ENCODE measurements around the gene CIB4.

The CIB4 gene

DNA sequence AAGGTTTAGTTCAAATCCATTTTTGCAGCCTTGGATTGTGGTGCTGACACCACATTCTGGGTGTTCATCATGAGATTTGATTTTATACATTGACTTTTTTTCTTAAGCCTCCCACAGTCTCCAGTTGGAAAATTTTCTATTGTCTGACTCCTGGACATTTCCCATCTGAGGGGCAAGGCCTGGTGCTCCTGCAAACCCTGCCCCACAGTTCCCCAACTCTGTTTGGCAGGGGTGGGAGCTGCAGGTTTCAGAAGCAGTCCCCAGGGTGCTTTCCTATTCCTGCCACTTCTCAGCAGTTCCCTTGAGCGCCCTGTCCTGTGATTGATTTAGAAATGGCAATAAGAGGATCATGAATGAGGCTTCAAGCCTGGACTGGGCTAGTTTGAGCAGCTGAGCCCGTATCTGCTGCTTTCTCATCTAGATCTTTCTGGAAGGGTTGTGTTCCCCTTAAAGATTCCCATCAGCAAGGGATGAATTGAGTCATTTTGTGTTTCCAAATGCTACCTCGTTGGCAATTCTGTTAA lies 77.0 kb downstream of the CIB4 start:
- no peak for DNase-seq

DNA sequence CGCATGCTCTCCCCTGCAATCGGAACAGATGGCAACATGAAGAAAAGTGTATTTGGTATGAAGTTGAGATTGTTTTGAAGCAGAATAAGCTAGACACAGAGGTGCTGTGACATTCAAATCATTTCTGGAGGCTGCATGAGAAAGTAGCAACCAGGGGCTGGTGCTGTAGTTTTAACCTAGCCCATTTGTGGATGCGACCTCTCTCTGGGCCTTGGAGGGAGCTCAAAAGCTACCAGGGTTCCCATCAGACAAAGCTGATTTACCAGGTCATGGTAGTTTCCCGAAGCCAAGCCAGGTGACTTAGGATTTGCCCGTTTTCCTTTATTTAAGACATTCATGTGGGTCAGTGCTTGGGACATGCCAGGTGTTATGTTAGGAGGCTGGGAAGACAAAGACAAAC lies 77.5 kb downstream of the CIB4 start:
- DNase-seq: no peak

DNA sequence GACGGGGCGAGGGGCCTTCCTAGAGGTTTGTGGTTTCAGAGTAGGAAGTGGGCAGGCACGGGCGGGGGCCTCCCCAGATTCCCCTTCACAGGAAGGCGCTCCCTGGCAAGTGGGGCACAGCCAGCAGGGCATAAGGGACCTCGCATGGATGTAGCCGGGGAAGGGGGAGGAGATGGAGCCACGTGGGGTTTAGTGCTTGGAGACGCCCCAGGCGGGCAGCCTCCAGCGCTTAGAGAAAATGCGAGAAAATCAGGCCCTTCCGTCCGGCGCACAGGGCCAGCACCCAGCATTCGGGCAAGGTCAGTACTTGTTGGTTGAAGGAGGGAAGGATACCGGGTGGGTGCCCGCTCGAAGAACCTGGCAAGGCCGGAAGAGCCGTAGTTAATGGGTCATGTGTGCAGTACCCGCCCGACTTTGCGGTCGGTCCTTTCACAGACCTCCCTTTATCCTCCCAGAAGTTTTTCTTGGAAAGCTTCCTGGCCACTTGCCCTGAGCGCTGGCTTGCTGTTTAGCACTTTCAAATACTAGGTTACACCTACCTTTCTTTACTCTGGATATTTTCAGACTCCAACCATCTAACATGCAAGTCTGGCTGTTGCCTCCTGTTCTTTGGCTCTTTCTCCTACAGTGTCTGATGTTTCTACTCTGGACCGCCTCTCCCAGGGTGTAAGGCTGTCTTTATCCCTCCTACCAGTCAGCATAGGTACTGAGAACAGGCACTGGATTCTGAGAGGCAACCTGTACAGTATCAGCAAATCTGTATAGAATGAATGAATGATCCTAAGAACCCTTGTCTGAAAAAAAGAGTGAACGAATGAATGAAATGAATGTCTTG lies 78.1 kb downstream of the CIB4 start:
- DNase-seq: no peak

DNA sequence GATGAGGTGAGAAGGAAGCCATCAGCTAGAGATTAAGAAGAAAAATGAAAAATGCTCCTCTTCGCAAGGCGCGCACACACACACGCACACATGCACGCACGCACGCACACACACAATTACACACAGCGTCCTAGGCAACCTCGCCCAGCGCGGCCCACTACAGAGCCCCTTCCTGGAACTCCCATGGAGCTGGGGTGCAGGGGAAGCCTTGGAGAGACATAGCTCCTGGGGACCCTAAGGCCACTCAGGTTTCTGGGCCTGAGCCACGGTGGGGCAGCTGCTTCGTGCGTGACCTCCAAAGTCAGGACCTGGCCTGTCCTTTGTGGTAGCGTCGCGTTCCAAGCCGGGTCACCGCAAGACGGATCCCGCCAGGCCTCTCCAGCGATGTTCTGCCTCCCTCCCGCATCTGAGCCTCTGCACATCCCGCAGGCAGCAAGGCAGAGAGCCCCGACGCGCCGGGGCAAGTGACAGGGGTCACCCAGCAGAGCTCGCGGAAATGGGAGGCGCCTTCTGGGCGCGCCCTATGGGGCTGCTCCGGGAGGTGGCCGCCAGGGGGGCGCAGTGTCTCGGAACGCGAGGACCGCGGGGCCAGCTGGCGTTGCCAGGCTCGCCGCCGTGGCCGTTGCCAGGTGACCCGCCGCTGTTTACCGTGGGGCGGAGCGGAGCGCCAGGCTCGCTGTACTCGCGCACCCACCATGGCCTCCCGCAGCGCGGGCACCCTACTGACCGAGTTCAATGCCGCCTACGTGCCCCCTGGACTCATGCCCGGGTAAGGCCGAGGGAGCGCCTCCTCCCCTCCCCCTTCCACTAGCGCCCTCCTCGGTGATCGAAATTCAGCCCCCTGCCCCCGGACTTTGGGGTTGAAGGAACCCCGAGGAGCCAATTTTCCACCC lies 79.0 kb downstream of the CIB4 start:
- DNase-seq: no peak

DNA sequence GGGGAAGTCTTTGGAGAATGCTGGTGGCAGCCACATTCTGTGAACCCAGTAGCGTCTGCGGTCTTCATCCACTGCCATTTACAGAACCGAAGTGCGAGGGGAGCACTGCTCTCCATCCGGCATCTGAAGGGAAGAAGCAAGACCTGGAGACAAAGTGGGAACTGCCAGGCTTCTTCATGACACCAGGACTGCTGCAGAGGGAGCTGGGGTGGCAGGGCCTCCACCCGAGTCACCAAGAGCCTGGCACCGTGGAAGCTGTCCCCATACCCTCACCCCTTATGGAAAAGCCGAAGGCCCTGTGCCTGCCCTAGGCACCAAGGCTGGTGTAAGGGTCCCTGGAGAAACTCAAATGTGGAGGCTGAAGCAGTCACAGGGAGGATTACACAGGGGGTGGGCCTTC lies 79.8 kb downstream of the CIB4 start:
- no peak for DNase-seq

DNA sequence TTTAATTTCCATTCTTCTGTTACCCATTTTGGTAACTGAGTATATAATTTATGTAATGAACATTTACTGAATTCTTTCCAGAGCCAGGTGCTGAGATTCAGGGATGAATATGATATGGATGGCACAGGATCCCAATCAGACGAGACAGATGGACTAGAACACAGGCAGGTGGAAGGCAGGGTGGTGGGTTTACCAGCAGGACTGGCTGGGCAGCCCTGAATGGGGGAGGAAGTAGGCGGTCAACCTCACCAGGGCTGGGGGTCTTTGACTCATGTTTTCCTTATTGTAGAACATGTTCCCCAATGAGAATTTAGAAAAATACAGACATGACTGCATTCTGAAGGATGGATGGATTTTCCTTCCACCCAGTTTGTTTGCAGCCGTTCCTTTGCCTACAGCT lies 80.3 kb downstream of the CIB4 start:
- DNase-seq: no peak

DNA sequence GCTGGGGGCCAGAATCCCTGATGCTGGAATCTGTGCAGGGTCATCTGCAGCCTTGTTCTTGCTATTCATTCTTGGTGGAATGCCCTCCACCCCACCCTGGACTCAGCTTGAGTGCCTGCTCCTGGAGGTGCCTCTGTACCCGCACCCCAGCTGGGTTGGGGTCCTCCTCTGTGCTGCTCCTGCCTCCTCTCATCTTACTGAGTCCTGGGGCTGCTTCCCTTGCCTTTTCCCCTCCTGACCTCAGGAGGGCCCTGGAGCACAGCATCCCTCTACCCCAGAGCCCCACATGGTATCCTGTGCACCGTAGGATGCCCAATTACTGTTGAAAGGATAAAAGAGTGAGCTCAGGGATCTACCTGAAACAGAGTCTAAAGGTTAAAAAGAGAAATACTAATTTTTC lies 81.6 kb downstream of the CIB4 start:
- no peak for DNase-seq

DNA sequence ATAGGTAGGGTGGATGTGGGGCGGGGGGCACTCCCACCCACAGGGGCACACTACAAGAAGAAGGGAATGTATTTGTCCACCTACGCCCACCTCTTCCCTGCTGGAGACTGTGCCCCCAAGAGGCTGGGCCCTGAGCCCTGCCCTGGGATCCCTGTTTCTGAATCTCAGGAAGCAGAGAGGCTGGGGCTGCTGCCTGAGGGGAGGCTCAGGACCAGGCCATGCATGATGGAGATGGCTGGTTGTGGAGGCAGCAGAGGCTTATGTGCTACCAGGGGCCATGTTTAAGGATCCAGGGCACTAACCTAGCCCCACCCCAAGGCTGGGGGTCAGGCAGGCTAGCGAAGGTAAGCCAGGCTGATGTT lies 82.1 kb downstream of the CIB4 start:
- no peak for DNase-seq

DNA sequence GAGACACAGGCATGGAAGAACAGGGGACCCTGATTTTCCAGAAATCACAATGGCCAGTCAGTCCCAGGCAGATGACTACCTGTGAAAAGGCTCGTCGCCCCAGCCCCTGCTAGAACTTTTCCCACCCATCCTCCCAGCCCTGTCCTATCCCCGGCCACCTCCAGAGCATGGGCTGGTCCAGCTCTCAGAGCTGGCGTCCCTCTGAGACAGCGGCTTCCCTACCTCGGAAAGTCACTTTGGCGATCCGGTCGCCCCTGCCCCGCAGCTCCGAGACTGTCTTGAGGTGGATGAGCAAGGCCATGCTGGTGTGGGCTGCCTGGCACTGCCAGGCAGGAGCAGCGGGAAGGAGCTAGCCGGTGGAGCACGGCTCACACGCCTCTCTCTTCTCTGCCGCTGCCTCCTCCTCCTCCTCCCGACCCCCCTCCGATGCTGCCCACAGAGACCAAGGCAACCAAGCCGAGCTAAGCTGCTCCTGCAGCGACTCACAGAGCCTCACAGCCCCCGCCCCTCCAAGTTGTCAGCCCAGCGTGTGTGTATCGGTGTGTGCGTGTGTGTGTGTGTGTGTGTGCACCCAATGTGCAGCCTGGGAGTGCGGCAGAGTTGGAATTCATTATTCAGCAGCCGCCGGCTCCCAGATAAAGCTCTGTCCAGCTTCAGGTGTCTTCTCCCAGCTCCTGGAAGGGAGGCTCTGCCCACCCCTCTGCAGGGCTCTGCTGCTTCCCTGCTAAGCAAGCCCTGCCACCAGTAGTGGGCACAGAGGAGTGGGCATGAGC lies 82.7 kb downstream of the CIB4 start:
- DNase-seq: no peak

DNA sequence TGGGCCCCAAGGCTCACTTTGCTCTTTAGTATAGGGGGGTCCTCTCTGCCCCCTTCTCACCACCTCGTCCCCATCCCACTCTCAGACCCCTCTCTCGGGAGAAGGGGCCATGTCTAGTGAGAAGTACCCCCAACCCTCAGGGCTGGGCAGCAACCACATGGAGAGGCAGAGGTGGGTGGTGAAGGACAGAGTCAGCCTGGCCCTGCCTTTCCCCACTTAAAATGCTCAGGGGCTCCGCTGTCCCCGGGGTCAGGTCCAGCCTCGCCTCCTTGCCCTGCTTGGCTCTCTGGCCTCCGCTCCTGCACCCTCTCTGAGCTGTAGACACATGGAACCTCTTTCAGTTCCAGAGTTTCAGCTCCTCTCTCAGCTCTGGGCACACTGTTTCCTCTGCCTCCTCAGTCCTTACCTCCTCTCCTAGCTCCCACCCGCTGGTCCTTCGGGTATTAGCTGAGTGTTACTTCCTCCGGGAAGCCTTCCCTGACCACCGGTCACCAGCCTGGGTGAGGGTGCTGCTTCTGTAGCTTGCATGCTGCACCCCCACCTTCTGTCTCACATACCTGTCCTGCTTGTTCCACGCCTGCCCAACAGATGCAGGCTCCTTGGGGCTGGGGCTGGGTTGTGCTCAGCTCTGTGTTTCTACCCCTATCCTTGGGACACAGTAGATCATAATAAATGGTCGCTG lies 83.8 kb downstream of the CIB4 start:
- DNase-seq: no peak

DNA sequence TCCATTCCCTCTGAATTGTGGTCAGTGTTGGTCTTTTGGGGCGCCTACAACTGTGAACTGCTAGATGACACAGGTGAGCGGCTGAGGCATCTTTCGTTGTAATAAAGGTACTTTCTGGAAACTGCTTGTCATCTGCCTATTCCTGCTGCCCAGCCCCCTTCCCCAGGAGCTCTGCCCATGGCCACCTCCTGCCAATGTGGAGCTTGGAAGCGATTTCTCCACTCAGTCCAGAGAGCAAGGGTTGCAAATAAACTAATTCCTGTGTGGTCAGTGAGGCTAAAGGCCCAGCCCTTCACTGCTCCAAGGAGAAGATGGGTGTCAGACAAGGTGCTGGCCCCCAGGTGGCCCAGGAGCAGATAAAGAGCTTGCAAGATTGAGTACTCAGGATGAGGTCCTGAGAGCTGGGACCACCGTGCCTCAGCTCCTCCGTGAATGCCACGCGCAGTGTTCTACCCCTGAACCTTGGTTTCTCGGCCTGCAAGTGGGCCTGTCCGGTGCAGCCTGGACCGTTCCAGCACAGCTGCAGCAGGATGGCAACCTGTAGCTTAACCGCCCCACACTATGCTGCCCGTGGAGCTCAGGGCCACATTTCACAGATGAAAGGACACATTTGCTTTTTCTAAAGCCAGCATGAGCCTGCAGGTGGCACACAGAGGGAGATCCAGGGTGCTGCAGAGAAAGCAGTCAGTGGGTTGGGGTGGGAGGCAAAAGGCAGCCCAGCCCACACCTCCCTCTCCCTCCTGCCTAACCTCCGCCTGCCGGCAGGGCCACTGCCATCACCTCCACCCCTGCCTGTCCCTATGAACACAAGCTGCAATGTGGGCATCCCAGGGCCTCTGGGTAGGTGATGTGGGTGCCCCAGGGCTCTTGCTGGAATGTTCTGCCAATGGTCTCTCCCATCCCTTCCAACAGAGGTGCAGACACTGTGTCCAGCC lies 84.6 kb downstream of the CIB4 start:
- no peak for DNase-seq

DNA sequence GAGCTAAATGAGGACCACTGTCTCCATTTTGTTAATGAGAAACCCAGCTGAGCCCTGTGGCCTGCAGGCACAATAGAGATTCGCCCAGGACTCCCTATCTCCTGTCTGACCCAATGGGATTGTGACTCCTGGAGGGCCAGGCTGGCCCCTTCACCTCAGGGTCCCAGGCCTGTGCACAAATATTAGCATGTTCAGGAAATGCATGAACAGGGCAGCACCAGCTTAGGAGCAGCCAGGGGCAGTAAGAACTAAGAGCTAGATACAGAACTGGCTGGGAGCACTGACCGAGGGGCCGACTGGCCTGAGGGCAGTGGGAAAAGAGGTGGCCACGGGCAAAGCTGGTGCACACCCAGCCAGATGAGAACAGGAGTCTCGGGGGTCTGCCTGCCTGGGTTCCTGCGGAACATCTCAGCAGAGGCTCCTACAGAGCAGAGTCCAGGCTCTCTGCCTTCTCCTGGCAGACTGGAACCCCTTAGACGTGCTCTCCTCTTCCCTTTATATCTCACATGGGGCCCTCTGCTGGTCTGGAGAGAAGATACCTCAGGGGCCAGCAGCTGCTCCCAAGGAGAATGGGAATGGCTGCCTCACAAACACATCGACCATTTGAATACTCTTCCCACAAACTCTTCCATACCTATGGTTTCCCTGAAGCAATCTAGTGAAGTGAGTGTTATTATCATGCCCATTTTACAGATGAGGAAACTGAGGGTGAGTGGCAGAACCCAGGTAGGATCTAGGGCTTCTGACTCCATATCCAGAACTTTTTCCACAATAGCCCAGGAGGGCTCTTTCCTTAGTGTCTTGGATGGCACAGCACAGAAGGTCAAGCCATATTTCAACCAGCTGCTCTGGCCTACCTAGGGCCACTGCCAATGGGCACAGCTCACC lies 85.7 kb downstream of the CIB4 start:
- no peak for DNase-seq

DNA sequence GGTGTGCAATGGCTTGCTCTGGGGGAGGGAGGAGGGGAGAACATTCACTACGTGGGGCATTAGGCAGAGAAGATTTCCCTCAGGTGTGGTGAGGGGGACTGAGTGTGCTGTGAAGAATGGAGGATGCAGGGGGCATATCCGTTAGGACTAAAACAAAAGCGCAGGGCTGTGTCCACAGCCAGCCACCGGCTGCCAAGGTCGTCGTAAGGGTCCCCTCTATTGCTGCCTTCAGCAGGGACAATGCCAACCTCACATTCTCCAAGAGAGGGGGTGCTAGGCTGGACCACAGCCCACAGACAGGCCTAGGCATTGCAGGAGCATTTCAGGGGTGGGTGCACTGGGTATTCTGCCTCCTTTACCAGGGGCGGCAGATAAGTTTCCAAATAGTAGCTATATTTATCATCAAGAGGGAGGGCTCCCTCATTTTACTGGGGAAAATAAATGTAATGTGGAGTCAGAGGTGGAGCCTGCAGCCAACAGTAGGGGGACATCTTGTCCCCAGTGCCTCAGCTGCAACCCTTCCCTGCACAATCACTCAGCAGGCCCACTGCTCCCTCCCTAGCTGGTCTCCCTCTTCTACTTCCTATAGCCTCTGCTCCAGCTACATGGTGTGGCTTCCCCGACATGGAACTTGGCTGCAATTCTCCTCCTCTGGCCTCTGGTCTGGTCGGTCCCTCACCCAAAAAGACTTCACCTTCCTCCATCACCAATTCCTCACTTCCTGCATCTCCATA lies 88.4 kb downstream of the CIB4 start:
- no peak for DNase-seq

DNA sequence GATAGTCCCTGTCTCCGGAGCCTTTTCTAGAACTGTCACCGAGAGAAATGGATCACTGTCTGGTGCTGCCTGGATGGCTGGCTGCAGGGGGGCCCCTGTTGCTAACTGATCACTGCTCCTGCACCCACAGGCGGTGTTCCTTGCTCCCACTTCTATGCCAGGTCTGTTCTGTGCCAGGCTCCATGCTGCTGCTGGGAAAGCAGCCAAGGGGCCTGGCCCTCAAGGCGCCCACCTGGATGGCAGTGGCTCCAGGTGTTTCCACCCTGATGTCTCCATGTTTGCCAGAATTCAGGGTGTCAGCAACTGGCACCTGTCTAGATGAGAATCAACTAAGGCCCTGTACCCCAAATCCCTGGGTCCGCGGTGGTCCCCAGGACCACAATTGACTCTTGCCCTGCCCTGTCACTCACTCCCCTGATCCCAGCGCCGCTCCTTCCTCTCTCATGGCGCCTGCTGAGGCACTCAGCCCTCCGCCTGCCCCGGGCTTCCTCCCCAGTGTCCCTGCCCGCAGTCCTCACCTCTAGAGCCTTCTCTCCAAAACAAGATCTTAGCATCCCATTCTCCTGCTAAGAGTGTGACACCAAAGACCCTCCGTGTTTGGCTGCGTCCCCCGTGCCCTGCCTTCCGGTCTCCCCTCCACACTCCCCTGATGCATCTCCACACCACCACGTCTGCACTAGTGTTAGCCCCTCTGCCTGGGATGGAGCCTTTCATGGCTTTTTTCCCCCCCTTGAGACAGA lies 90.7 kb downstream of the CIB4 start:
- no peak for DNase-seq

DNA sequence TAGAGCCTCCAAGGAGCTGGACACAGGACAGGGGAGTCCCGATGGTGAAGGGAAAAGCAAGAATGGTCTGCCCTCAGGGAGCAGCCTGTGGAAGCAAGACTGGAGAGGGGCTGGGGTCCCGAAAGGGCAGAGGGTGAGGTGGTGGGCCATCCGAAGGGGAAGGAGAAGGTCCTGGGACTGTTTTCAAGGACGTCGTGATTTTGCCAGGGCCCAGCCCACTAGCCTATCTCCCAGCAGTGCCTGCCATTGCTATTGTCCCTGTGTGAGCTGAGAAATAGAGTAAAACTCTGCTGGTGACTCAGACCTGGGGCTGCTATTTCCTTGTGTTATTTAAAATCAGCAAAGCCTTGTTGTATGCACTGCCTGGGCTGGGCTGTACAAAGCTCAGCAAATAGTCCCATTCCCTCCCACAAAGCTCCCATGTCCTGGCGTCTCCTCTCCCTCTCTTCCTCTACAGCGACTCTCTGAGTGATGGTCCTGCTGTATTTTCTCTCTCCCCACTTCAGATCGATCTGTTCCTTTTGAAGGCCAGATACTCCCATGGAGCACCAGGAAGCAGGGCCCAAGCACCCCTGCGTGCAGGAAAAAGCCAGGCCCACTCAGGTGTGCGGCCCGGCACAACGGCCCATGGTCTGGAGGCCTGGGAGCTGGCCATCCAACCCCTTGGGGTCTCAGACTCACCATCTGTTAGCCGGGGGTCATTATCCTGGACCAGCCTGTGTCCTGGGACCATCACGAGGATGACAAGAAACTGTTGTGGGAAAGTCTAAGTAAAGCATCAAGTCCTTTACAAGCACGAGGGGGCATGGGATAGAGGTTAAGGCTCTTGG lies 98.3 kb downstream of the CIB4 start:
- no peak for DNase-seq

DNA sequence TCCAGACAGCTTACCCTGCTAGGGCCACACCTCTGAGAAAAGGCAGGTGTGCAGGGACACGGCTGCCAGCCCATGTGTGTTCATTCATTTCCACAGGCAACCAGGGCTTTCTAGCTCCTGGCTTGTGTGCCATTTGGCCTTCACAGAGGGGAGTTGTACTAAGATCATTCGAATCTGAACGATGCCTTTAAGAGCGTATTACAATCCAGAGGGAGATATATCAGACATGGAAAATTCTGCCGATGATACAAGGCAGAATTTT lies 99.0 kb downstream of the CIB4 start:
- no peak for DNase-seq

DNA sequence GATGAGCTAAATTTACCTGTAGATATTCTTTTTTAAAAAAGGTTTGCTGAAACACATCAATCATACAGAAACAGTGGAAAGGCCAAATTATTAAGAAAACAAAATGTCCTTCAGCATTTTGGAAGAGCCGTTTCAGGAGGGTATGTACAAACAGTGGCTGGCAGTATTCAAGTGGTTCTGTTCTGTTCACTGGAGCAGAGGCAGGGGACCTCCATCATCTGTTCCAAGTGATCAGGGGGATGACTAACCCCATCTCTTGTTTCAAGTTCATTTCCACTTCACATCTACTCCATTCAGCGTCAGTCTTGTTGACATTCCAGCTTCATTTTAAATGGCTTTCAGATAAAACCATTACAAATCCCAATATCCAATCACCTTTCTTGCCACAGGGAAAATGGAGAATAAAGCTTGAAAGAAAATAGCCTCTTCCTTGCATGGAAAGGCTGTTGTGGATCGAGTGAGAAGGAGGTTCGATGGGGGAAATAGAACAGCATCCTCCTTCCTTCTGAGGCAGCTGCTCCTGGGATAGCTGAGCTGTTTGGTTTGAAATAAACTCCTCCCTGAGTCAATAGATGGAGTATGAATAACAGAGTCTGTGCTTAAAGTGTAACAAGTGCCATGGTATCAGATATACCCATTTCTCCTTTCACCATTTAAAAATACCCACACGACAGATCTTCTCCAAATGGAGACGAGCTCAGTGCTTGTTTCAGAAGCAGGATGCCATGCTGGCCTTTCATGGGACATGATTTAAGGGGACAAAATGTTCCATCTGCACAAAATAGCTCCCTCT lies 99.6 kb downstream of the CIB4 start:
- DNase-seq: no peak
